NCI-H2196 treated with DMSO at 0.1 percent for 48 hours (cell line): ENCODE results near the gene PAQR3.

ENCODE experiments used
- DNase-seq: peaks from one replicate; lab custom pipeline; 2025; ENCODE audit not compliant: unreplicated experiment; lab: John Stamatoyannopoulos, UW

The PAQR3 gene

GRCh38 chr4:78938868-78939666 is at the start of gene PAQR3:
TSS of gene PAQR3 (minus strand) at chr4:78939438. CDS start at chr4:78939224, 214 bp downstream.
- DNase-seq = peak; percentile 5

GRCh38 chr4:78987683-78988082 is 48.4 kb upstream of the PAQR3 start:
- no peak for DNase-seq

GRCh38 chr4:78984593-78984992 is 45.4 kb upstream of the PAQR3 start:
- DNase-seq = no peak

GRCh38 chr4:78975865-78976264 is 36.6 kb upstream of the PAQR3 start:
- no peak for DNase-seq

- no peak for DNase-seq
Observed at GRCh38 chr4:78971776-78972175, 32.5 kb upstream of the PAQR3 start.

- no peak for DNase-seq
Observed at GRCh38 chr4:78971326-78971725, 32.1 kb upstream of the PAQR3 start.

- DNase-seq = no peak
Observed at GRCh38 chr4:78962597-78963115, 23.4 kb upstream of the PAQR3 start.

- no peak for DNase-seq
Observed at GRCh38 chr4:78960926-78961325, 21.7 kb upstream of the PAQR3 start.

GRCh38 chr4:78956975-78957374 is 17.7 kb upstream of the PAQR3 start:
- no peak for DNase-seq

- DNase-seq = no peak
Observed at GRCh38 chr4:78953769-78954666, 14.8 kb upstream of the PAQR3 start.

- DNase-seq = no peak
Observed at GRCh38 chr4:78953231-78953630, 14.0 kb upstream of the PAQR3 start.

GRCh38 chr4:78951862-78952472 is 12.7 kb upstream of the PAQR3 start:
- no peak for DNase-seq

GRCh38 chr4:78949735-78950134 is 10.5 kb upstream of the PAQR3 start:
- no peak for DNase-seq

GRCh38 chr4:78945651-78946179 is 6.5 kb upstream of the PAQR3 start:
- DNase-seq = no peak

- DNase-seq = no peak
Observed at GRCh38 chr4:78944381-78944780, 5.1 kb upstream of the PAQR3 start.

- no peak for DNase-seq
Observed at GRCh38 chr4:78940752-78941151, 1.5 kb upstream of the PAQR3 start.

- DNase-seq = no peak
Observed at GRCh38 chr4:78939667-78940008, 400 bp upstream of the PAQR3 start.

GRCh38 chr4:78938474-78938867 is 767 bp downstream of the PAQR3 start:
- DNase-seq = no peak

GRCh38 chr4:78937837-78938236 is 1.4 kb downstream of the PAQR3 start:
- DNase-seq = no peak

GRCh38 chr4:78936989-78937388 is 2.2 kb downstream of the PAQR3 start:
- DNase-seq = no peak

GRCh38 chr4:78930016-78930629 is 9.1 kb downstream of the PAQR3 start:
- DNase-seq = no peak
